NCI-H82 (cell line): ENCODE results near the gene XRCC5.

ENCODE experiments used
- DNase-seq: peaks from one replicate; lab custom pipeline; 2025; lab: John Stamatoyannopoulos, UW

Gene XRCC5

GRCh38 chr2:216201692-216202306, 92.7 kb downstream of the XRCC5 start:
- no peak for DNase-seq

GRCh38 chr2:216202626-216203250, 93.6 kb downstream of the XRCC5 start:
- DNase-seq = no peak

GRCh38 chr2:216205486-216205885, 96.3 kb downstream of the XRCC5 start:
- DNase-seq = peak; percentile 35

GRCh38 chr2:216206041-216206703, 97.0 kb downstream of the XRCC5 start:
- no peak for DNase-seq

- DNase-seq = no peak
Observed at GRCh38 chr2:216206821-216207220, 97.7 kb downstream of the XRCC5 start.

- peak; percentile 77 for DNase-seq
Observed at GRCh38 chr2:216208661-216209060, 99.5 kb downstream of the XRCC5 start.

- peak; percentile 88 for DNase-seq
Observed at GRCh38 chr2:216210701-216211540, 101.8 kb downstream of the XRCC5 start.

- DNase-seq = no peak
Observed at GRCh38 chr2:216211614-216212145, 102.5 kb downstream of the XRCC5 start.

- no peak for DNase-seq
Observed at GRCh38 chr2:216214768-216215167, 105.6 kb downstream of the XRCC5 start.

GRCh38 chr2:216215658-216216390, 106.7 kb downstream of the XRCC5 start:
- peak; percentile 71 for DNase-seq

GRCh38 chr2:216216951-216217903, 108.1 kb downstream of the XRCC5 start:
- no peak for DNase-seq

GRCh38 chr2:216217904-216218260, 108.7 kb downstream of the XRCC5 start:
- DNase-seq = no peak

GRCh38 chr2:216219861-216220260, 110.7 kb downstream of the XRCC5 start:
- DNase-seq = no peak

GRCh38 chr2:216220976-216221375, 111.8 kb downstream of the XRCC5 start:
- DNase-seq = no peak

GRCh38 chr2:216221811-216222210, 112.7 kb downstream of the XRCC5 start:
- DNase-seq = no peak

- no peak for DNase-seq
Observed at GRCh38 chr2:216222650-216223352, 113.7 kb downstream of the XRCC5 start.

- DNase-seq = peak; percentile 65
Observed at GRCh38 chr2:216224388-216224787, 115.2 kb downstream of the XRCC5 start.

- no peak for DNase-seq
Observed at GRCh38 chr2:216229277-216229914, 120.2 kb downstream of the XRCC5 start.

- no peak for DNase-seq
Observed at GRCh38 chr2:216231867-216232266, 122.7 kb downstream of the XRCC5 start.
